Chondrocyte (in vitro differentiated cells): Measurements from ENCODE around the gene NME4. TPM values are rescaled to one million over a fixed set of nuclear protein-coding genes. Genes with fewer than 3 reads are reported as not detected.

Experiments
- DNase-seq: peaks from one replicate; pipeline ENCODE4 v3.0.0; 2021; ENCODE audit warnings: mixed read lengths, low spot score
- H3K27ac Mint-ChIP-seq: one replicate; pipeline ENCODE4 v1.8.0; 2021; ENCODE audit warnings: mild to moderate bottlenecking, moderate library complexity, mixed read lengths; ENCODE audit not compliant: unreplicated experiment
- H3K27me3 Mint-ChIP-seq: 2 replicates; pipeline ENCODE4 v1.8.0; 2021; ENCODE audit warnings: low read depth, mixed read lengths
- H3K36me3 Mint-ChIP-seq: 2 replicates; pipeline ENCODE4 v1.8.0; 2021; ENCODE audit warnings: low read depth, mixed read lengths
- H3K4me1 Mint-ChIP-seq: 2 replicates; pipeline ENCODE4 v1.8.0; 2021; ENCODE audit warnings: low read depth, mild to moderate bottlenecking, mixed read lengths
- H3K4me3 Mint-ChIP-seq: one replicate; pipeline ENCODE4 v1.8.0; 2021; ENCODE audit warnings: mild to moderate bottlenecking, moderate library complexity, mixed read lengths; ENCODE audit not compliant: unreplicated experiment
- H3K9me3 Mint-ChIP-seq: 2 replicates; pipeline ENCODE4 v1.8.0; 2021; ENCODE audit warnings: low read depth, mixed read lengths
- total RNA-seq: library from RNA; stranded (reverse); gene quantifications from 3 replicates; pipeline ENCODE4 v1.2.1, GENCODE V29; 2021
- TF ChIP-seq, protein P1 (sequence below): fragments of 200-600 bp; sonication (generic); IDR thresholded peaks from 2 replicates; pipeline ENCODE4 v1.5.0; 2021; ENCODE audit warnings: antibody characterized with exemption, mild to moderate bottlenecking, moderate library complexity

Gene NME4
- total RNA-seq, 1 donor from 2014 or later = 231 TPM

GRCh38 chr16:372302-372983, 24.6 kb upstream of the NME4 start:
- Mint-ChIP-seq H3K4me1 (peaks cover 11% of the 10 kb centered on the region), H3K27me3 (no peaks in the 10 kb centered on the region), H3K4me3 (no peak overlapping the region), H3K36me3 (peaks cover 6% of the 10 kb centered on the region), H3K27ac (no peak overlapping the region), H3K9me3 (no peaks in the 10 kb centered on the region)
- no peak for DNase-seq
- TF ChIP-seq, protein P1, sequence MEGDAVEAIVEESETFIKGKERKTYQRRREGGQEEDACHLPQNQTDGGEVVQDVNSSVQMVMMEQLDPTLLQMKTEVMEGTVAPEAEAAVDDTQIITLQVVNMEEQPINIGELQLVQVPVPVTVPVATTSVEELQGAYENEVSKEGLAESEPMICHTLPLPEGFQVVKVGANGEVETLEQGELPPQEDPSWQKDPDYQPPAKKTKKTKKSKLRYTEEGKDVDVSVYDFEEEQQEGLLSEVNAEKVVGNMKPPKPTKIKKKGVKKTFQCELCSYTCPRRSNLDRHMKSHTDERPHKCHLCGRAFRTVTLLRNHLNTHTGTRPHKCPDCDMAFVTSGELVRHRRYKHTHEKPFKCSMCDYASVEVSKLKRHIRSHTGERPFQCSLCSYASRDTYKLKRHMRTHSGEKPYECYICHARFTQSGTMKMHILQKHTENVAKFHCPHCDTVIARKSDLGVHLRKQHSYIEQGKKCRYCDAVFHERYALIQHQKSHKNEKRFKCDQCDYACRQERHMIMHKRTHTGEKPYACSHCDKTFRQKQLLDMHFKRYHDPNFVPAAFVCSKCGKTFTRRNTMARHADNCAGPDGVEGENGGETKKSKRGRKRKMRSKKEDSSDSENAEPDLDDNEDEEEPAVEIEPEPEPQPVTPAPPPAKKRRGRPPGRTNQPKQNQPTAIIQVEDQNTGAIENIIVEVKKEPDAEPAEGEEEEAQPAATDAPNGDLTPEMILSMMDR = no peak

DNA sequence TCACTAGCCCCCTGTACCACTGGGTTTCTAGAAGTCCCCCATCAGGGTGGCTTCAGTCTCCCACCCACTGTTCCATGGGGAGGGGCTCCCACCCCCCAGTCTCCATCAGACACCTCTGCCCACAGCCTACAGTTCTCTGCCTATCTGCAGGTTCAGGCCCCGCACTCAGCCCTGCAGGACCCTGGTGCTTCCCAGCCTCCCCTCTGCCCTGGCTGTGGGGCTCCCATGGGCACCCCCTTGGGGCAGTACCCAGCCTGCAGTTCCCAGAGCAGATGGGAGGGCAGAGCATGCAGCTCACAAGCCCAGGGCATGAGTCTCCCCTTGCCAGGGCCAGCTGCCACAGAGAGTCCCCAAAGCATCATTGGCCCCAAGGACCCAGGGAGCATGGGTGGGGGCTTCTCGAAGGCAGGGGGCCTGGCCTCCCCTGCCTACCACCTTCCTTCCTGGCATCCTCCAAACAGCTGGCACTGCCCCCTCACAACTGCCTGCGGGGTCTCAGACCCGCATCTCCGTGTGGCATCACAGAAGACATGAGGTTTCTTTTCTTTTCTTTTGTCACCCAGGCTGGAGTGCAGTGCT, 23.9 kb upstream of the NME4 start:
- Mint-ChIP-seq H3K27ac (no peak overlapping the region), H3K36me3 (peaks cover 5% of the 10 kb centered on the region), H3K4me1 (peaks cover 11% of the 10 kb centered on the region), H3K9me3 (no peaks in the 10 kb centered on the region), H3K4me3 (no peak overlapping the region), H3K27me3 (no peaks in the 10 kb centered on the region)
- no peak for DNase-seq
- TF ChIP-seq, protein P1 = no peak

- H3K36me3 Mint-ChIP-seq = peaks cover 5% of the 10 kb centered on the region
- H3K4me3 Mint-ChIP-seq = no peak overlapping the region
- H3K27me3 Mint-ChIP-seq = no peaks in the 10 kb centered on the region
- TF ChIP-seq, protein P1 = no peak
- H3K27ac Mint-ChIP-seq = no peak overlapping the region
- H3K9me3 Mint-ChIP-seq = no peaks in the 10 kb centered on the region
- peaks cover 11% of the 10 kb centered on the region for H3K4me1 Mint-ChIP-seq
- DNase-seq = peak; percentile 83
These were observed 23.0 kb upstream of the NME4 start for GRCh38 chr16:373848-374615.

- peaks cover 11% of the 10 kb centered on the region for H3K4me1 Mint-ChIP-seq
- peaks cover 5% of the 10 kb centered on the region for H3K36me3 Mint-ChIP-seq
- no peaks in the 10 kb centered on the region for H3K9me3 Mint-ChIP-seq
- no peaks in the 10 kb centered on the region for H3K27me3 Mint-ChIP-seq
- H3K27ac Mint-ChIP-seq = no peak overlapping the region
- DNase-seq = no peak
- TF ChIP-seq, protein P1 = no peak
- no peak overlapping the region for H3K4me3 Mint-ChIP-seq
These were observed 22.4 kb upstream of the NME4 start for GRCh38 chr16:374616-374926.

- Mint-ChIP-seq H3K36me3 (peaks cover 5% of the 10 kb centered on the region), H3K4me1 (peaks cover 12% of the 10 kb centered on the region), H3K27me3 (no peaks in the 10 kb centered on the region), H3K27ac (no peak overlapping the region), H3K4me3 (no peak overlapping the region), H3K9me3 (no peaks in the 10 kb centered on the region)
- no peak for DNase-seq
- TF ChIP-seq, protein P1 = no peak
These were observed 21.8 kb upstream of the NME4 start for GRCh38 chr16:375212-375611.
